Transverse colon (tissue), 4 donors: ENCODE measurements around the gene OTUB1.

Experiments used
- CTCF ChIP-seq, 5 experiments: fragments of 200-600 bp in 3 of 5; fragments of 450-650 bp in 2 of 5; sonication (generic) in 3 of 5; IDR thresholded peaks; 1 replicate in 2 of 5; 2 replicates in 3 of 5; pipeline ENCODE4 v1.5.1; 2016 to 2017; ENCODE audit warnings: antibody characterized with exemption in 5 of 5, inconsistent platforms in 3 of 5, mild to moderate bottlenecking in 2 of 5, moderate library complexity in 1 of 5
- POLR2A ChIP-seq: fragments of 450-650 bp; IDR thresholded peaks from one replicate; pipeline ENCODE4 v1.6.1; 2016; ENCODE audit warnings: antibody characterized with exemption, mild to moderate bottlenecking, moderate library complexity
- POLR2AphosphoS5 ChIP-seq, 3 donors: sonication (generic); formaldehyde crosslinking; IDR thresholded peaks; one replicate each; pipeline ENCODE4 v1.6.1; 2016; ENCODE audit warnings: antibody characterized with exemption in 3 of 3

DNA sequence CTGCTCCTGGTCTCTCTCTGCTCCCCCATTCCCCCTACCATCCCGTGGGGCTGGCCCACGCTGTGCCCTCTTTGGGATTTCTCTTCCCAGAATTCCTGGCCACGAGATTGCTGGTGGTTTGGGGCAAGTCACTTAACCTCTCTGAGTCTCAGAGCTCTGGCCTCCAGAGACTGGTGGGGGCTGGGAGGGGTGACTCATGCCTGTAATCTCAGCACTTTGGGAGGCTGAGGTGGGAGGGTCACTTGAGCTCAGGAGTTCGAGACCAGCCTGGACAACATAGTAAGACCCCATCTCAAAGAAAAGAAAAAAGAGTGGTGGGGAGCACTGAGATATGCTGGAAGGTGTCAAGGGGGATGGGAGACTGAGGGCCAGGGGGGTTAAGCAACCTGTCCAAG is 18.3 kb downstream of the OTUB1 start:
- TF ChIP-seq POLR2AphosphoS5 (IDR thresholded peaks at IDR 0.05) (no peak), CTCF (IDR thresholded peaks at IDR 0.05) (no peak), POLR2A (no peak)
